H9 (cell line): Measurements from ENCODE around the gene EFNA5. TPM values are rescaled to one million over a fixed set of nuclear protein-coding genes. Genes with fewer than 3 reads are reported as not detected.

Experiments used
- DNase-seq: peaks from one replicate; pipeline ENCODE4 v3.0.0-alpha.2; 2017
- H2AFZ ChIP-seq: one replicate; pipeline ENCODE4 v1.6.1; 2013; ENCODE audit warnings: mild to moderate bottlenecking, low read length, control low read depth, moderate library complexity
- H2AK5ac ChIP-seq: 2 replicates; pipeline ENCODE4 v1.6.1; 2013; ENCODE audit warnings: low read length, control low read depth, mixed read lengths; ENCODE audit not compliant: insufficient read length
- H2BK120ac ChIP-seq: one replicate; pipeline ENCODE4 v1.6.1; 2013; ENCODE audit warnings: low read depth, mild to moderate bottlenecking, low read length, control low read depth, inconsistent platforms; ENCODE audit not compliant: poor library complexity, severe bottlenecking
- H2BK12ac ChIP-seq: 2 replicates; pipeline ENCODE4 v1.6.1; 2013; ENCODE audit warnings: low read length, control low read depth, mixed read lengths, low read depth; ENCODE audit not compliant: insufficient read length
- H2BK15ac ChIP-seq: 2 replicates; pipeline ENCODE4 v1.6.1; 2013; ENCODE audit warnings: low read depth, low read length, control low read depth
- H2BK20ac ChIP-seq: one replicate; pipeline ENCODE4 v1.6.1; 2013; ENCODE audit warnings: low read depth, mild to moderate bottlenecking, low read length, control low read depth, inconsistent platforms; ENCODE audit not compliant: poor library complexity, severe bottlenecking
- H2BK5ac ChIP-seq: 2 replicates; pipeline ENCODE4 v1.6.1; 2013; ENCODE audit warnings: low read length, control low read depth, mixed read lengths; ENCODE audit not compliant: insufficient read length
- H3K14ac ChIP-seq: 2 replicates; pipeline ENCODE4 v1.6.1; 2013; ENCODE audit warnings: low read length, control low read depth; ENCODE audit not compliant: insufficient read depth
- H3K18ac ChIP-seq: 2 replicates; pipeline ENCODE4 v1.6.1; 2013; ENCODE audit warnings: low read depth, mild to moderate bottlenecking, mixed read lengths, low read length, control low read depth; ENCODE audit not compliant: insufficient read length
- H3K23ac ChIP-seq: 2 replicates; pipeline ENCODE4 v1.6.1; 2013; ENCODE audit warnings: low read length, control low read depth, mixed read lengths, low read depth; ENCODE audit not compliant: insufficient read length
- H3K23me2 ChIP-seq: 2 replicates; pipeline ENCODE4 v1.6.1; 2013; ENCODE audit warnings: low read depth, mild to moderate bottlenecking, mixed read lengths, low read length, control low read depth; ENCODE audit not compliant: insufficient read length, poor library complexity, severe bottlenecking
- H3K27ac ChIP-seq: 2 replicates; pipeline ENCODE4 v1.5.1; 2013; ENCODE audit warnings: low read length, control low read depth, mixed read lengths, low read depth; ENCODE audit not compliant: insufficient read length
- H3K27me3 ChIP-seq: 2 replicates; pipeline ENCODE4 v1.6.1; 2013; ENCODE audit warnings: low read length, control low read depth, inconsistent platforms; ENCODE audit not compliant: insufficient read depth
- H3K4ac ChIP-seq: 2 replicates; pipeline ENCODE4 v1.6.1; 2013; ENCODE audit warnings: low read depth, mild to moderate bottlenecking, control low read depth, inconsistent platforms, low read length, moderate library complexity
- H3K4me1 ChIP-seq: 2 replicates; pipeline ENCODE4 v1.6.1; 2013; ENCODE audit warnings: low read length, control low read depth, inconsistent platforms; ENCODE audit not compliant: insufficient read depth
- H3K4me2 ChIP-seq: 2 replicates; pipeline ENCODE4 v1.6.1; 2013; ENCODE audit warnings: low read length, control low read depth, mixed read lengths; ENCODE audit not compliant: insufficient read length, insufficient read depth
- H3K56ac ChIP-seq: 2 replicates; pipeline ENCODE4 v1.6.1; 2013; ENCODE audit warnings: low read depth, mild to moderate bottlenecking, mixed read lengths, low read length, control low read depth; ENCODE audit not compliant: insufficient read length
- H3K79me1 ChIP-seq: 2 replicates; pipeline ENCODE4 v1.6.1; 2013; ENCODE audit warnings: low read depth, mild to moderate bottlenecking, moderate library complexity, low read length, control low read depth, inconsistent platforms; ENCODE audit not compliant: insufficient read depth, poor library complexity, severe bottlenecking
- H3K79me2 ChIP-seq: 2 replicates; pipeline ENCODE4 v1.6.1; 2013; ENCODE audit warnings: low read length, control low read depth, inconsistent platforms; ENCODE audit not compliant: insufficient read depth
- H3K9ac ChIP-seq: 2 replicates; pipeline ENCODE4 v1.6.1; 2013; ENCODE audit warnings: low read length, control low read depth, mixed read lengths; ENCODE audit not compliant: insufficient read length; ENCODE audit errors: extremely low read depth
- H3K9me3 ChIP-seq: one replicate; pipeline ENCODE4 v1.6.1; 2013; ENCODE audit warnings: low read depth, low read length, inconsistent platforms; ENCODE audit not compliant: control insufficient read depth
- H3T11ph ChIP-seq: one replicate; pipeline ENCODE4 v1.6.1; 2013; ENCODE audit warnings: mild to moderate bottlenecking, low read length, control low read depth, inconsistent platforms
- H4K20me1 ChIP-seq: one replicate; pipeline ENCODE4 v1.6.1; 2013; ENCODE audit not compliant: control insufficient read depth, insufficient read length, insufficient read depth
- H4K5ac ChIP-seq: 2 replicates; pipeline ENCODE4 v1.6.1; 2013; ENCODE audit warnings: low read depth, mild to moderate bottlenecking, mixed read lengths, low read length, control low read depth; ENCODE audit not compliant: insufficient read length
- H4K8ac ChIP-seq: replicated peaks from 2 replicates; pipeline ENCODE4 v1.6.1; 2013; ENCODE audit warnings: low read length, control low read depth, mixed read lengths, low read depth; ENCODE audit not compliant: insufficient read length
- H4K91ac ChIP-seq: 2 replicates; pipeline ENCODE4 v1.6.1; 2013; ENCODE audit warnings: low read depth, mild to moderate bottlenecking, moderate library complexity, mixed read lengths, low read length, control low read depth; ENCODE audit not compliant: insufficient read length
- H3K27ac Mint-ChIP-seq, 3 experiments: 2 replicates in 2 of 3; 3 replicates in 1 of 3; pipeline ENCODE4 v1.8.0; 2020 to 2021; ENCODE audit warnings: mixed read lengths in 3 of 3, mild to moderate bottlenecking in 1 of 3, moderate library complexity in 1 of 3
- H3K27me3 Mint-ChIP-seq: 2 replicates; pipeline ENCODE4 v1.8.0; 2021; ENCODE audit warnings: low read depth, mild to moderate bottlenecking, moderate library complexity, mixed read lengths
- H3K36me3 Mint-ChIP-seq, 3 experiments: 2 replicates in 2 of 3; 3 replicates in 1 of 3; pipeline ENCODE4 v1.8.0; 2020 to 2021; ENCODE audit warnings: low read depth in 3 of 3, mixed read lengths in 3 of 3; ENCODE audit not compliant: insufficient read depth in 1 of 3
- H3K4me1 Mint-ChIP-seq, 2 experiments: 2 replicates each; pipeline ENCODE4 v1.8.0; 2020; ENCODE audit warnings: mixed read lengths in 2 of 2
- H3K4me3 Mint-ChIP-seq, 2 experiments: 2 replicates in 1 of 2; 3 replicates in 1 of 2; pipeline ENCODE4 v1.8.0; 2020 to 2021; ENCODE audit warnings: mild to moderate bottlenecking in 2 of 2, mixed read lengths in 2 of 2, moderate library complexity in 1 of 2
- H3K9me3 Mint-ChIP-seq, 2 experiments: 2 replicates in 1 of 2; 3 replicates in 1 of 2; pipeline ENCODE4 v1.8.0; 2020; ENCODE audit warnings: mild to moderate bottlenecking in 2 of 2, mixed read lengths in 2 of 2, moderate library complexity in 1 of 2
- WGBS: extraction: QIAGEN DNeasy Blood & Tissue Kit; methylation state at CpG from one replicate; pipeline ENCODE4 v1.1.7; 2013; ENCODE audit warnings: missing lambda C conversion rate, low lambda C conversion rate, mixed read lengths; ENCODE audit not compliant: insufficient read length; ENCODE audit errors: extremely low coverage; 5-methylcytosine and 5-hydroxymethylcytosine counted together
- total RNA-seq: library from RNA; stranded (reverse); gene quantifications from 2 replicates; pipeline ENCODE4 v1.2.1, GENCODE V29; 2021
- TF ChIP-seq, protein P1 (sequence below): fragments of 200-600 bp; sonication (generic); conservative IDR thresholded peaks from 3 replicates; pipeline ENCODE4 v1.8.0; 2021; ENCODE audit warnings: antibody characterized with exemption, mild to moderate bottlenecking

The EFNA5 gene
- total RNA-seq, 1 experiment from 2014 or later, result 20.4 TPM

DNA sequence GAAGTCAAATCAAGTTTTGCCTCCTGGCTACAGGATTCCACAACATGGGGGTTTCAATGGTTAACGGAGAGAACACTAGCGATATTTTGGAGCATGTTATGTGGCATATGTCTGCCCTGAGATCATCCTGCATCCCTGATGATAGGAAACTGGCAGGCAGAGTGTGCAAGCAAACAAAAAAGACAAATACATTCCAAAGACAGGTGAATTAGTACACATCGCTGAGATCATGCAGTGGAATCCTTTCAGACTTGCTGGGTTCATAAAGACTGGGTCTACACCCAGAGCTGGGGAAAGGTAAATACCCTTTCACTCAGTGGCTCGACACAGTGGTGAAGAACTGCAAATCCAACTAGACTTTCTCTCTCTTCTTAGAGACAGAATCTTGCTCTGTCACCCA, 286.5 kb downstream of the EFNA5 start:
- Histone ChIP-seq H4K20me1 (no peaks in the 10 kb centered on the region), H3K14ac (no peak overlapping the region), H3T11ph (no peak overlapping the region), H4K91ac (no peak overlapping the region), H3K23ac (no peak overlapping the region), H3K56ac (no peak overlapping the region), H2AK5ac (no peak overlapping the region), H3K27me3 (no peaks in the 10 kb centered on the region), H2BK15ac (no peak overlapping the region), H4K8ac (no peak overlapping the region), H3K4ac (no peak overlapping the region), H3K18ac (no peak overlapping the region), H2AFZ (no peak overlapping the region), H3K23me2 (no peaks in the 10 kb centered on the region), H2BK120ac (no peak overlapping the region), H2BK20ac (no peak overlapping the region), H2BK5ac (no peak overlapping the region), H3K9ac (no peak overlapping the region), H3K27ac (no peak overlapping the region), H3K9me3 (no peaks in the 10 kb centered on the region), H4K5ac (no peak overlapping the region), H3K4me1 (peaks cover 2% of the 10 kb centered on the region; the same call in 1 of the 2 replicates), H3K79me1 (no peaks in the 10 kb centered on the region), H2BK12ac (no peak overlapping the region), H3K79me2 (no peaks in the 10 kb centered on the region), H3K4me2 (no peak overlapping the region)
- no CpG with 5 or more reads among the region's 4 CpGs for WGBS
- DNase-seq, result no peak
- no peaks in the 10 kb centered on the region for H3K36me3 Mint-ChIP-seq
- no peak overlapping the region for H3K4me3 Mint-ChIP-seq
- H3K27ac Mint-ChIP-seq, result no peak overlapping the region
- no peaks in the 10 kb centered on the region for H3K9me3 Mint-ChIP-seq
- peaks cover 32 to 47% of the 10 kb centered on the region in 2 experiments for H3K4me1 Mint-ChIP-seq
- TF ChIP-seq, protein P1, sequence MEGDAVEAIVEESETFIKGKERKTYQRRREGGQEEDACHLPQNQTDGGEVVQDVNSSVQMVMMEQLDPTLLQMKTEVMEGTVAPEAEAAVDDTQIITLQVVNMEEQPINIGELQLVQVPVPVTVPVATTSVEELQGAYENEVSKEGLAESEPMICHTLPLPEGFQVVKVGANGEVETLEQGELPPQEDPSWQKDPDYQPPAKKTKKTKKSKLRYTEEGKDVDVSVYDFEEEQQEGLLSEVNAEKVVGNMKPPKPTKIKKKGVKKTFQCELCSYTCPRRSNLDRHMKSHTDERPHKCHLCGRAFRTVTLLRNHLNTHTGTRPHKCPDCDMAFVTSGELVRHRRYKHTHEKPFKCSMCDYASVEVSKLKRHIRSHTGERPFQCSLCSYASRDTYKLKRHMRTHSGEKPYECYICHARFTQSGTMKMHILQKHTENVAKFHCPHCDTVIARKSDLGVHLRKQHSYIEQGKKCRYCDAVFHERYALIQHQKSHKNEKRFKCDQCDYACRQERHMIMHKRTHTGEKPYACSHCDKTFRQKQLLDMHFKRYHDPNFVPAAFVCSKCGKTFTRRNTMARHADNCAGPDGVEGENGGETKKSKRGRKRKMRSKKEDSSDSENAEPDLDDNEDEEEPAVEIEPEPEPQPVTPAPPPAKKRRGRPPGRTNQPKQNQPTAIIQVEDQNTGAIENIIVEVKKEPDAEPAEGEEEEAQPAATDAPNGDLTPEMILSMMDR, result no peak
- H3K27me3 Mint-ChIP-seq, result no peaks in the 10 kb centered on the region
